Middle frontal gyrus (tissue), 1 donor: Measurements from ENCODE around the gene PLA2G2D.

Experiments used
- DNase-seq: peaks from one replicate; pipeline ENCODE4 v3.0.0-alpha.2; 2015; ENCODE audit warnings: low spot score; ENCODE audit errors: extremely low spot score

Gene PLA2G2D

DNA sequence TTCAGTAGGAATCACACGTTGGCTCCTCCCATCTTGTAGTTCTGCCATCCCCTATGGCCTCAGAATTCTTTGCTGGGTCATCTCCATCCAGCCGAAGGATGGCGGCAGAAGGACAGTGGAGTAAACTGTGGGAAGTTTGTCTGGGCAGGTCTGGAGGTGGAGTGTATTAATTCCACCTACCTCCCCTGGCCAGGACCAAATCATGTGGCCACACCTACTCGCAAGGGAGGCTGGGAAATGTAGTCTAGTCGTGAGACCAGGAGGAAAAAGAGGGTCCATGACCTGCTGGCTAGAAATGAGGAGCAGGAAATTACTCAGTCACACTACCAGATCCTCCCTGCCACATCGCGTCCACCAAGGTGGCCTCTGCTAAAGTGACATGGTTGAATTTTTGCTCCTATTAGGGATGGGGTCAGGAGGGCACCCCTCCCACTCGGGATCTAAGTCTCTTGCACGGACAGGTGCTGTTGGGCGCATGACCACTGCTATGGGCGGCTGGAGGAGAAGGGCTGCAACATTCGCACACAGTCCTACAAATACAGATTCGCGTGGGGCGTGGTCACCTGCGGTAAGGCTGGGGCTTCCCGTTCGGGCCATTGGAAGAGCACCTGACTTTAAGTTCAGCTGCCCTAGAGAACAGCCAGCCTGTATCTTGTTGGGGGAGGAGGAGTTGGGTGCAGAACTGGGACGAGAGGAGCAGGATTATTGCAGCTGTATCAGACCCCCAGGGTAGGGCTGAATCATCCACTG lies 29.8 kb downstream of the PLA2G2D start:
- no peak for DNase-seq

GRCh38 chr1:20087668-20088067 lies 31.7 kb downstream of the PLA2G2D start:
- DNase-seq, result no peak

GRCh38 chr1:20086800-20087199 lies 32.5 kb downstream of the PLA2G2D start:
- DNase-seq, result no peak

DNA sequence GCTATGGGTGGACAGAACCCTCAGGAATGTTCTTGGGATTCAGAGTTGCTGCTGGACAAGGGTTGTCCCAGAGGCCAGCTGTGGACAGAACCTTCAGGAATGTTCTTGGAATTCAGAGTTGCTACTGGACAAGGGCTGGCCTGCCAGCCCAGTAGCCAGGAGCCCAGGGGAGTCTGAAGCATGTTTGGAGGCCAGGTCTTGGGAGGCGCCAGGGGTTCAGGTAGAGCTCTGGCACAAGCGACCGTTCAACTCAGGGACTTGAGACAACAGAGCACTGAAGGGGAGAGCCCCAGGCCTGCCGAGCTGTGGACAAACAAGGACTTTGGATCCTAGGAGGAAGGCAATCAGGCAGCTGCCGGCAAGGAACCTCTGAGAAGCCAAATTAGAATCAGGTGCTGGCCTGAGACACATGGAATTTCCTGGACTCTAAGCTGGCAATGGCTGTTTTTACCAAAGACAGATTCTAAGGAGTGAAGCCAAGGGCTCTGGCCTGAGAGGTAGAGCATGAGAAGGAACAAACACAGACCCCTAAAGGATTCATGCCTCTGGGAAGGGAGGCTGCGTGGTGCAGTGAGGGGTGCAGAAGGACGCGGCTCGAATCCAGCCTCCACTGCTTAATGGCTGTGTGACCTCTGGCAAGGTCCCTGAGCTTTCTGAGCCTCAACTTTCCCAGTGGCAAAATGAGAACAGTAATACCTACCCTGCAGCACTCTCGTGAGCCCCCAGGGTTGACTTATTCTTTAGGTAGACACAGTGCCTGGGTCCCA lies 36.0 kb downstream of the PLA2G2D start:
- DNase-seq, result no peak

- no peak for DNase-seq
Observed at GRCh38 chr1:20082772-20083171, 36.6 kb downstream of the PLA2G2D start.

DNA sequence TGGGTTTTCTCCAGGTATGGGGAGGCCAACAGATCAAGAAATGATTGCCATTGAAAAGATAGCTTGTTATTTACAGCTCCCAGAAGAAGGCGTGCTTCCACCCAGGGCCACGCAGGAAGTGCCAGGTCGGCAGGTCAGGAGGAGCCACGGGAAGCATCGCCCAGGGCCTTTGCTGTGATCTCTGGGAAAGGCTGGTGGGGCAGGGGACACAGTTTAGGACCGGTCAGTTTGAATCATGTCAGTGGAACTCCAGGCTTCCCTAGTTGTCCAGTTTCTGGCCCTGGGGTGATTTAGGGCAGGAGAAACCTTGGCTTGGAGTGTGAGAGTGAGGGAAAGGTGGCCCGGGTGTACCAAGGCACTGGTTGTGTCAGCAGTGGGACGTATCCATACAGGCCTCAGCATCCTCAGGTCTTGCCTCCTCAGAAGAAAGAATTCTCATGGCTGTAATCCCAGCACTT lies 38.0 kb downstream of the PLA2G2D start:
- no peak for DNase-seq

- no peak for DNase-seq
Observed at GRCh38 chr1:20080441-20081352, 38.6 kb downstream of the PLA2G2D start.

GRCh38 chr1:20079661-20080305 lies 39.6 kb downstream of the PLA2G2D start:
- no peak for DNase-seq

DNA sequence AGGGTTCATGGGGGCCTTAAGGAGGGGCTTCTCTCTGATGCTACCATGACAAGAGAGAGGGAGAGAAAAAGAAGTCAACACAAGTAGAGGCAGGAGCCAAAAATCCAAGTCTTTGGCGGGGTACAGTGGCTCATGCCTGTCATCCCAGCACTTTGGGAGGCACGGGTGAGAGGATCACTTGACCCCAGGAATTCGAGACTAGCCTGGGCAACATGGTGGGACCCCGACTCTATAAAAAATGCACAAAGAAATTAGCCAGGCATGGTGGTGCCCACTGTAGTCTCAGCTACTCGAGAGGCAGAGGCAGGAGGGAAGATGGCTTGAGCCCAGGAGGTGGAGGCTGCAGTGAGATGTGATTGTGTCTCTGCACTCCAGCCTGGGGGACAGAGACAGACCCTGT lies 40.6 kb downstream of the PLA2G2D start:
- no peak for DNase-seq

- no peak for DNase-seq
Observed at GRCh38 chr1:20078171-20078651, 41.1 kb downstream of the PLA2G2D start.

DNA sequence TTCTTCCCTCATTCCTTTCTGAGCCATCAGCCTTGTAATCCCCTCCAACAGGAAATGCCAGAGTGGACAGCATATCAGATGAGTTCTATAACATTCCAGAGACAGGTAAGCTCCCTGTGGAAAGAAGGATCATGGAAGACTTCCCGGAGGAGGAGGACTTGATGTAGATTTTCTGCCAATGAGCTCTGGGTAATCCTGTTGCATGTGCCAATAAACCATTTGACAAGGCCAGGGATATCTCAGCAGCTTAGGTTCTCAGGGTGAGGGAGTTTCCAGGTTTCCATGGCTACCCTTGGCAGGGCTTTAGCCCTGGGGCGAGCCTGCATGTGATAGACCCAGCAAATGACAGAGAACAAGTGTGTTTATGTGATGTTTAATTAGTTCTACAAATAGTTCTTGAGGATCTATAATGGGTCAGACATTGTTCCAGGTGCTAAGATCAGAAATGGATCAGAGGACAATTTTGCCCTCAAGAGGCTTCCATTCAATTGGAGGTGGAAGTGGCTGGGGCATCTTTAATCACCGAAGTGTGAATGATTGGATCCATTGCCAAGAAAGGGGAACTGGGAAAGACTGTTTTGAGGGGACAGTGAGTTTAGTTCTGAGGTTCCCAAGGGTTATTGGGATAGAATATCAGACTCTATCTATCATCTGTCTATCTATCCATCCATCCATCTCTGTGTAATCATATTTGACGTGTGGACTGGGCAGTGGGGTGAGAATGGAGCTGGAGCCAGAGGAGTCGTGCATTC lies 42.5 kb downstream of the PLA2G2D start:
- DNase-seq, result no peak

DNA sequence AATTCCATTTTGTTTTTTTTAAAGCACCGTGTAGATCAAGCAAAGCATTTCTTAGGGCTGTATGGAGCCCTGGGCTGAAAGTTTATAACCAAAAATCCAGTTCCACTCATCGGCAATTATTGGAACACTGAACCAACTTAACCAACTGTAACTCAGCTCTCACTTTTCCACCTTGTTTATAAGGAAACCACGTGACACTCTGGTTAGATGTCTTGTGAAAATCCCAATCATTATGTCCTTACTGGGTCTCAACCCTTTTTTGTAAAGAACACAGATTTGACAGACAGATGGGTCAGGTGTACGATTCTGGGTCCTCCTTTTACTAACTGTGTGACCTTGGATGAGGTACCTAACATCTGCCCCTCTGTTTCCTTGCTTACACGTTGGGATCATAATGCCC lies 43.1 kb downstream of the PLA2G2D start:
- DNase-seq, result no peak

DNA sequence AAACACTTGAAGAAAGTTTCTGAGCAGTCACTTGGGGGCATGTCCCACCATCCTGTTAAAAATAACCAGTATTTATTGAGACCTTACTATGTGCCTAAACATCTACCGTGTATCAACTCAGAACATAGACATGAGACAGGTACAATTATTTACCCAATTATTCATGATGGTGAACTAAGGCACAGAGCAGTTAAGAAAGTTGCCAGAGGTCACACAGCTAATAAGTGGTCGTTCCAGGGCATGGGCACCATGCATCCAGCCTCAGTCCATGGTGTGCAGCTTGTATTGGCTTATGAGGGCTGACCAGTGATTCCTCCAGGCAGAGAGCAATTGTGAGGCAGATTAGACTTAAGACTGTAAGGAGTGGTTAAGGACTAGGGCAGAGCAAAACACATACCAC lies 44.0 kb downstream of the PLA2G2D start:
- no peak for DNase-seq

GRCh38 chr1:20074725-20075171 lies 44.6 kb downstream of the PLA2G2D start:
- no peak for DNase-seq

GRCh38 chr1:20074055-20074724 lies 45.1 kb downstream of the PLA2G2D start:
- no peak for DNase-seq

- DNase-seq, result no peak
Observed at GRCh38 chr1:20073256-20073655, 46.1 kb downstream of the PLA2G2D start.

GRCh38 chr1:20072771-20073170 lies 46.6 kb downstream of the PLA2G2D start:
- no peak for DNase-seq

- DNase-seq, result no peak
Observed at GRCh38 chr1:20071416-20071815, 47.9 kb downstream of the PLA2G2D start.

- DNase-seq, result no peak
Observed at GRCh38 chr1:20070357-20070756, 49.0 kb downstream of the PLA2G2D start.

- DNase-seq, result no peak
Observed at GRCh38 chr1:20069874-20070273, 49.5 kb downstream of the PLA2G2D start, which contains the start of gene PLA2G5. Gene PLA2G5, plus strand, starts transcription at chr1:20070194. Its CDS starts 14,637 bp downstream, at chr1:20084831.
